IMR-90 (cell line): ENCODE data around the gene DHH. TPM values are rescaled to one million over a fixed set of nuclear protein-coding genes. Genes with fewer than 3 reads are reported as not detected.

Experiments
- ATAC-seq: fragments of 200-7000 bp; cut with Tn5 transposase; 2 replicates; pipeline ENCODE4 v1.9.1; 2020; ENCODE audit warnings: low read depth, mild to moderate bottlenecking, moderate library complexity
- BruUV-seq: library from RNA; stranded (reverse); fragments of 400-500 nt; replicated peaks from 2 replicates; lab custom pipeline; 2021; lab: Mats Ljungman, UMichigan
- CTCF ChIA-PET: fragments of 300-600 bp; formaldehyde crosslinking; extraction: SDS; loops from one replicate; lab custom pipeline; 2021; ENCODE audit warnings: antibody characterized with exemption; lab: Yijun Ruan, JAX
- POLR2A ChIA-PET: fragments of 300-600 bp; sonication (Branson Sonifier 250); formaldehyde crosslinking; loops from one replicate; lab custom pipeline; 2022; ENCODE audit warnings: antibody characterized with exemption; ENCODE audit not compliant: unreplicated experiment; lab: Charles Lee
- DNase-seq: peaks from one replicate; pipeline ENCODE4 v3.0.0; 2013
- H2AFZ ChIP-seq: replicated peaks from 2 replicates; pipeline ENCODE3; 2013; ENCODE audit warnings: low read length, mild to moderate bottlenecking; ENCODE audit not compliant: poor library complexity
- H2AK5ac ChIP-seq: 2 replicates; pipeline ENCODE4 v1.6.1; 2013; ENCODE audit warnings: low read depth, low read length, inconsistent platforms
- H2AK9ac ChIP-seq: replicated peaks from 2 replicates; pipeline ENCODE3; 2013; ENCODE audit warnings: mild to moderate bottlenecking, low read depth, low read length, moderate library complexity; ENCODE audit not compliant: poor library complexity
- H2BK120ac ChIP-seq: 2 replicates; pipeline ENCODE4 v1.6.1; 2013; ENCODE audit warnings: low read depth, low read length, inconsistent platforms
- H2BK15ac ChIP-seq: 3 replicates; pipeline ENCODE4 v1.6.1; 2013; ENCODE audit warnings: low read depth, low read length, inconsistent platforms
- H2BK20ac ChIP-seq: 2 replicates; pipeline ENCODE4 v1.6.1; 2013; ENCODE audit warnings: low read depth, mild to moderate bottlenecking, inconsistent platforms, low read length, moderate library complexity
- H2BK5ac ChIP-seq: 2 replicates; pipeline ENCODE4 v1.6.1; 2013; ENCODE audit warnings: mild to moderate bottlenecking, low read depth, low read length, inconsistent platforms; ENCODE audit not compliant: poor library complexity, severe bottlenecking
- H3K14ac ChIP-seq: replicated peaks from 2 replicates; pipeline ENCODE4 v1.6.1; 2013; ENCODE audit warnings: low read depth, low read length, inconsistent platforms
- H3K18ac ChIP-seq: 2 replicates; pipeline ENCODE4 v1.6.1; 2013; ENCODE audit warnings: low read depth, low read length, control low read depth
- H3K23ac ChIP-seq: 2 replicates; pipeline ENCODE4 v1.6.1; 2013; ENCODE audit warnings: low read depth, low read length, inconsistent platforms
- H3K27ac ChIP-seq: 2 replicates; pipeline ENCODE4 v1.5.1; 2013; ENCODE audit warnings: mild to moderate bottlenecking, control low read depth, low read length; ENCODE audit not compliant: insufficient read depth
- H3K27me3 ChIP-seq: 2 replicates; pipeline ENCODE4 v1.6.1; 2013; ENCODE audit warnings: low read length; ENCODE audit not compliant: control insufficient read depth, insufficient read depth
- H3K36me3 ChIP-seq: 2 replicates; pipeline ENCODE4 v1.6.1; 2013; ENCODE audit warnings: low read length, mixed read lengths; ENCODE audit not compliant: control insufficient read depth, insufficient read depth
- H3K4ac ChIP-seq: 2 replicates; pipeline ENCODE4 v1.6.1; 2013; ENCODE audit warnings: low read depth, low read length, inconsistent platforms
- H3K4me1 ChIP-seq: 2 replicates; pipeline ENCODE4 v1.6.1; 2013; ENCODE audit warnings: low read length, mixed read lengths; ENCODE audit not compliant: control insufficient read depth, insufficient read depth
- H3K4me2 ChIP-seq: 2 replicates; pipeline ENCODE4 v1.6.1; 2013; ENCODE audit warnings: low read depth, mild to moderate bottlenecking, control low read depth, low read length, moderate library complexity
- H3K4me3 ChIP-seq: 2 replicates; pipeline ENCODE4 v1.5.1; 2013; ENCODE audit warnings: low read depth, mild to moderate bottlenecking, control low read depth, low read length, moderate library complexity; ENCODE audit not compliant: insufficient read depth
- H3K56ac ChIP-seq: 2 replicates; pipeline ENCODE4 v1.6.1; 2013; ENCODE audit warnings: low read length, inconsistent platforms; ENCODE audit not compliant: insufficient read depth; ENCODE audit errors: extremely low read depth
- H3K79me1 ChIP-seq, 2 experiments: 2 replicates each; pipeline ENCODE4 v1.6.1; 2013; ENCODE audit warnings: low read length in 2 of 2, inconsistent platforms in 1 of 2, low read depth in 1 of 2
- H3K9ac ChIP-seq: 2 replicates; pipeline ENCODE4 v1.6.1; 2013; ENCODE audit warnings: low read depth, low read length, control low read depth
- H3K9me1 ChIP-seq: 2 replicates; pipeline ENCODE4 v1.6.1; 2013; ENCODE audit warnings: low read length, inconsistent platforms; ENCODE audit not compliant: insufficient read depth
- H3K9me3 ChIP-seq: 2 replicates; pipeline ENCODE4 v1.6.1; 2013; ENCODE audit warnings: low read length; ENCODE audit not compliant: control insufficient read depth, insufficient read depth
- H4K20me1 ChIP-seq: 2 replicates; pipeline ENCODE4 v1.6.1; 2013; ENCODE audit warnings: low read length, inconsistent platforms; ENCODE audit not compliant: insufficient read depth
- H4K5ac ChIP-seq: 2 replicates; pipeline ENCODE4 v1.6.1; 2013; ENCODE audit warnings: mild to moderate bottlenecking, low read depth, low read length, control low read depth
- H4K8ac ChIP-seq, 2 experiments: 2 replicates each; pipeline ENCODE4 v1.6.1; 2013; ENCODE audit warnings: low read depth in 2 of 2, low read length in 2 of 2, control low read depth in 1 of 2, inconsistent platforms in 1 of 2
- H4K91ac ChIP-seq: 2 replicates; pipeline ENCODE4 v1.6.1; 2013; ENCODE audit warnings: low read depth, low read length, inconsistent platforms; ENCODE audit not compliant: insufficient read depth
- BHLHE40 ChIP-seq: fragments of 150-350 bp; IDR thresholded peaks from 2 replicates; pipeline ENCODE4 v1.6.1; 2016; ENCODE audit warnings: mild to moderate bottlenecking, low read depth, low read length
- CEBPB ChIP-seq: IDR thresholded peaks from 2 replicates; pipeline ENCODE4 v1.6.1; 2012; ENCODE audit warnings: low read depth, low read length, improper control_type of control experiment
- CHD1 ChIP-seq: IDR thresholded peaks from 2 replicates; pipeline ENCODE4 v1.6.1; 2012; ENCODE audit warnings: low read depth, low read length, improper control_type of control experiment
- CTCF ChIP-seq: conservative IDR thresholded peaks from 2 replicates; pipeline ENCODE4 v1.5.1; 2012; ENCODE audit warnings: mild to moderate bottlenecking, low read depth, low read length, improper control_type of control experiment
- ELK1 ChIP-seq: fragments of 150-350 bp; IDR thresholded peaks from 2 replicates; pipeline ENCODE4 v1.6.1; 2016; ENCODE audit warnings: low read depth, mild to moderate bottlenecking, low read length, moderate library complexity, borderline replicate concordance
- FOS ChIP-seq: fragments of 150-350 bp; IDR thresholded peaks from 2 replicates; pipeline ENCODE4 v1.6.1; 2016; ENCODE audit warnings: low read depth, low read length
- MAFK ChIP-seq: IDR thresholded peaks from 2 replicates; pipeline ENCODE4 v1.6.1; 2012; ENCODE audit warnings: low read depth, low read length, improper control_type of control experiment
- MAZ ChIP-seq: IDR thresholded peaks from 2 replicates; pipeline ENCODE4 v1.6.1; 2012; ENCODE audit warnings: low read depth, mild to moderate bottlenecking, low read length, improper control_type of control experiment, moderate library complexity, borderline replicate concordance
- MXI1 ChIP-seq: IDR thresholded peaks from 2 replicates; pipeline ENCODE4 v1.6.1; 2012; ENCODE audit warnings: low read depth, mild to moderate bottlenecking, low read length, moderate library complexity, borderline replicate concordance
- NFE2L2 ChIP-seq: fragments of 150-350 bp; IDR thresholded peaks from 2 replicates; pipeline ENCODE4 v1.6.1; 2016; ENCODE audit warnings: low read depth, mild to moderate bottlenecking, low read length
- POLR2A ChIP-seq: IDR thresholded peaks from 2 replicates; pipeline ENCODE4 v1.6.1; 2012; ENCODE audit warnings: mild to moderate bottlenecking, low read depth, low read length
- RAD21 ChIP-seq: IDR thresholded peaks from 2 replicates; pipeline ENCODE4 v1.6.1; 2012; ENCODE audit warnings: low read length, improper control_type of control experiment
- RCOR1 ChIP-seq: IDR thresholded peaks from 2 replicates; pipeline ENCODE4 v1.6.1; 2012; ENCODE audit warnings: mild to moderate bottlenecking, low read length, improper control_type of control experiment; ENCODE audit not compliant: insufficient replicate concordance
- RFX5 ChIP-seq: IDR thresholded peaks from 2 replicates; pipeline ENCODE4 v1.8.0; 2012; ENCODE audit warnings: low read depth, mild to moderate bottlenecking, low read length, moderate library complexity
- SMC3 ChIP-seq: fragments of 150-350 bp; IDR thresholded peaks from 2 replicates; pipeline ENCODE4 v1.6.1; 2016; ENCODE audit warnings: low read depth, mild to moderate bottlenecking, antibody characterized with exemption, low read length, moderate library complexity
- USF2 ChIP-seq: fragments of 150-350 bp; IDR thresholded peaks from 2 replicates; pipeline ENCODE4 v1.6.1; 2017; ENCODE audit warnings: mild to moderate bottlenecking, antibody characterized with exemption, low read length, low read depth
- WGBS, 2 experiments: methylation state at CpG; one replicate each; pipeline versions ENCODE4 v1.1.5 to v1.1.7; 2013; ENCODE audit warnings: missing lambda C conversion rate in 2 of 2; ENCODE audit not compliant: insufficient read length in 1 of 2; ENCODE audit errors: extremely low coverage in 2 of 2; 5-methylcytosine and 5-hydroxymethylcytosine counted together
- dilution Hi-C: fragments of 300-500 bp; cut with HindIII; formaldehyde crosslinking; loops from one replicate; pipeline ENCODE4 v1.14.3; 2018; ENCODE audit warnings: low sequenced_read_pairs; ENCODE audit not compliant: unreplicated experiment
- in situ Hi-C: fragments of 300-500 bp; cut with MboI; formaldehyde crosslinking; loops from 3 replicates; pipeline ENCODE4 v1.14.3; 2019; ENCODE audit warnings: low sequenced_read_pairs, inconsistent platforms, mixed read lengths
- intact Hi-C: fragments of 100-400 bp; cut with micrococcal nuclease; formaldehyde crosslinking; loops from 2 replicates; pipeline ENCODE4 v1.10.0; 2022
- polyA plus RNA-seq, 3 experiments: library from polyadenylated mRNA; depleted of rRNA; stranded (reverse); fragments of >200 nt; gene quantifications; 2 replicates each; pipeline ENCODE4 v1.2.3, GENCODE V29; 2012; ENCODE audit warnings: low replicate concordance in 1 of 3
- total RNA-seq: library from RNA; depleted of rRNA; stranded (reverse); fragments of >200 nt; gene quantifications from 2 replicates; pipeline ENCODE4 v1.2.3, GENCODE V29; 2012

The DHH gene
- total and polyA plus RNA-seq, 2 of the 4 experiments (the other 2 are of a cell fraction), result under 0.01 to 0.07 TPM

GRCh38 chr12:49051373-49051764, 43.2 kb downstream of the DHH start:
- no TSS peak for BruUV-seq
- DNase-seq (no peak), ATAC-seq (no peak)
- no peak overlapping the region for H2AFZ ChIP-seq
- H3K4me2 ChIP-seq, result no peak overlapping the region
- H3K27ac ChIP-seq, result no peak overlapping the region
- peaks cover 80% of the 10 kb centered on the region for H3K36me3 ChIP-seq
- ChIA-PET POLR2A (no interaction called here), CTCF (no interaction called here)
- peaks cover 84% of the 10 kb centered on the region for H4K20me1 ChIP-seq
- H2AK9ac ChIP-seq, result no peak overlapping the region
- dilution Hi-C loops, result no loop called here
- H3K9me3 ChIP-seq, result no peaks in the 10 kb centered on the region
- no peak overlapping the region for H2BK120ac ChIP-seq
- no peak overlapping the region for H2BK5ac ChIP-seq
- no peak overlapping the region for H3K23ac ChIP-seq
- no peak overlapping the region for H3K56ac ChIP-seq
- H2BK20ac ChIP-seq, result no peak overlapping the region
- no peak overlapping the region for H3K9ac ChIP-seq
- no peak overlapping the region for H3K4me3 ChIP-seq
- no peak overlapping the region for H3K14ac ChIP-seq
- H4K91ac ChIP-seq, result no peak overlapping the region
- H3K4ac ChIP-seq, result no peak overlapping the region
- no peak overlapping the region for H4K5ac ChIP-seq
- H2BK15ac ChIP-seq, result no peak overlapping the region
- WGBS, 2 experiments, result 100% methylated on average over 7 of the region's 18 CpGs; no CpG with 5 or more reads in 1 of the 2 experiments
- H2AK5ac ChIP-seq, result no peak overlapping the region
- in situ Hi-C loops, result no loop called here
- no peak for TF ChIP-seq RAD21
- no peak for TF ChIP-seq BHLHE40
- TF ChIP-seq MXI1, result no peak
- no peak for TF ChIP-seq CEBPB
- TF ChIP-seq MAFK, result no peak
- no peak for TF ChIP-seq CTCF
- no peak for TF ChIP-seq MAZ
- no peak for TF ChIP-seq RCOR1
- no peak for TF ChIP-seq SMC3
- TF ChIP-seq CHD1, result no peak
- no peak for TF ChIP-seq USF2
- TF ChIP-seq POLR2A, result no peak
- TF ChIP-seq ELK1, result no peak
- no peak for TF ChIP-seq FOS
- TF ChIP-seq NFE2L2, result no peak
- no peak for TF ChIP-seq RFX5
- no peak overlapping the region for H4K8ac ChIP-seq
- H3K18ac ChIP-seq, result no peak overlapping the region
- peaks cover 46 to 89% of the 10 kb centered on the region in 2 experiments for H3K79me1 ChIP-seq
- peaks cover 9% of the 10 kb centered on the region for H3K4me1 ChIP-seq
- peaks cover 26% of the 10 kb centered on the region for H3K9me1 ChIP-seq
- intact Hi-C loops, result no loop called here
- H3K27me3 ChIP-seq, result no peaks in the 10 kb centered on the region
